GM23248 (cell line): Measurements from ENCODE around the gene RAMP3. TPM values are rescaled to one million over a fixed set of nuclear protein-coding genes. Genes with fewer than 3 reads are reported as not detected.

ENCODE experiments used
- DNase-seq: peaks from one replicate; pipeline ENCODE4 v3.0.0-alpha.2; 2015
- H2AFZ ChIP-seq: fragments of 200-600 bp; sonication (generic); 2 replicates; pipeline ENCODE4 v1.6.1; 2016; ENCODE audit warnings: antibody characterized with exemption
- H3F3A ChIP-seq: fragments of 200-600 bp; sonication (generic); 2 replicates; pipeline ENCODE4 v1.6.1; 2016; ENCODE audit warnings: mild to moderate bottlenecking, antibody characterized with exemption, mixed run types; ENCODE audit not compliant: insufficient read depth
- H3K27ac ChIP-seq: fragments of 200-600 bp; sonication (generic); 2 replicates; pipeline ENCODE4 v1.5.1; 2016; ENCODE audit warnings: mild to moderate bottlenecking
- H3K27me3 ChIP-seq: fragments of 200-600 bp; sonication (generic); replicated peaks from 2 replicates; pipeline ENCODE4 v1.6.1; 2016; ENCODE audit warnings: mild to moderate bottlenecking; ENCODE audit not compliant: insufficient read depth
- H3K36me3 ChIP-seq: fragments of 200-600 bp; sonication (generic); 2 replicates; pipeline ENCODE4 v1.6.1; 2016; ENCODE audit warnings: low read depth, mild to moderate bottlenecking
- H3K4me1 ChIP-seq: fragments of 200-600 bp; sonication (generic); 2 replicates; pipeline ENCODE4 v1.6.1; 2016; ENCODE audit warnings: mild to moderate bottlenecking; ENCODE audit not compliant: insufficient read depth
- H3K4me2 ChIP-seq: fragments of 200-600 bp; sonication (generic); one replicate; pipeline ENCODE4 v1.6.1; 2016; ENCODE audit warnings: mild to moderate bottlenecking; ENCODE audit not compliant: unreplicated experiment
- H3K4me3 ChIP-seq: fragments of 200-600 bp; sonication (generic); 2 replicates; pipeline ENCODE4 v1.5.1; 2016; ENCODE audit warnings: mild to moderate bottlenecking
- H3K79me2 ChIP-seq: fragments of 200-600 bp; sonication (generic); 2 replicates; pipeline ENCODE4 v1.6.1; 2016; ENCODE audit warnings: mild to moderate bottlenecking; ENCODE audit not compliant: insufficient read depth
- H3K9ac ChIP-seq: fragments of 200-600 bp; sonication (generic); 2 replicates; pipeline ENCODE4 v1.6.1; 2016; ENCODE audit warnings: mild to moderate bottlenecking
- H3K9me2 ChIP-seq: fragments of 200-600 bp; sonication (generic); 2 replicates; pipeline ENCODE4 v1.6.1; 2016; ENCODE audit warnings: mixed run types, mild to moderate bottlenecking, moderate library complexity; ENCODE audit not compliant: insufficient read depth
- H3K9me3 ChIP-seq: fragments of 200-600 bp; sonication (generic); one replicate; pipeline ENCODE4 v1.6.1; 2017; ENCODE audit warnings: low read depth
- H4K20me1 ChIP-seq: fragments of 200-600 bp; sonication (generic); 2 replicates; pipeline ENCODE4 v1.6.0; 2016; ENCODE audit not compliant: insufficient read depth
- EZH2 ChIP-seq: fragments of 200-600 bp; sonication (generic); IDR thresholded peaks from 2 replicates; pipeline ENCODE4 v1.6.1; 2018; ENCODE audit warnings: antibody characterized with exemption, mild to moderate bottlenecking; ENCODE audit not compliant: insufficient read depth, poor library complexity, severe bottlenecking
- EZH2phosphoT487 ChIP-seq: fragments of 200-600 bp; sonication (generic); IDR thresholded peaks from 2 replicates; pipeline ENCODE4 v1.6.1; 2018; ENCODE audit warnings: antibody characterized with exemption, moderate library complexity, mild to moderate bottlenecking, low read depth; ENCODE audit not compliant: insufficient read depth
- WGBS, 2 experiments: methylation state at CpG; one replicate each; pipeline ENCODE4 v1.1.6; 2015 to 2017; ENCODE audit warnings: low lambda C conversion rate in 2 of 2, low coverage in 1 of 2; ENCODE audit errors: missing lambda C conversion rate in 2 of 2; 5-methylcytosine and 5-hydroxymethylcytosine counted together
- in situ Hi-C: fragments of 300-500 bp; cut with MboI; formaldehyde crosslinking; loops from 2 replicates; pipeline ENCODE4 v1.15.0; 2020
- polyA plus RNA-seq: library from polyadenylated mRNA; unstranded; fragments of >200 nt; fragmentation: Nextera tagmentation; extraction: Ambion mirVana; gene quantifications from 2 replicates; pipeline ENCODE4 v1.2.1, GENCODE V29; 2016
- total RNA-seq: library from RNA; depleted of rRNA; stranded (reverse); fragments of >200 nt; shearing (Covaris generic); gene quantifications from 2 replicates; pipeline ENCODE4 v1.2.3, GENCODE V29; 2014

RAMP3 gene
- total and polyA plus RNA-seq, 2 experiments from 2014 or later: not detected

DNA sequence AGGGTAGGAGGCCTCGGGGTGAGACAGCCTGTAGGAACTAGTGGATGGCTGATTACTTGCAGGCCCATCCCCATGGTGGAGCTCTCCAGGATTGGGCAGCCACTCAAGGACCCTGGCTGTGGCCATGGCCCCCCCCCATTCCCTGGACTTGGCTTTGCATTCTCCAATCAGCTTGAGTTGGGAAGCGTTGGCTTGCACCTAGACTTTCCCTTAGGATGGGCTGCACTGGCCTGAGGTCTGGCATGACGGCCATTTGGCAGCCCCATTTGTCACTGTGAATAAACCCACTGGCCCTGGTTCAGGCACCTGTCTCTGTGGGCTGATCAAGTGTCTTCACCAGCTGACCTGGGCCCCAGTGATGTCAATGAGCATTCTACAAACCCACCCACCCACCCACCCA is 41.4 kb downstream of the RAMP3 start:
- Histone ChIP-seq H3F3A (no peaks in the 10 kb centered on the region), H3K27me3 (peaks cover 3% of the 10 kb centered on the region; the same call in 1 of the 2 replicates)
- no peak for DNase-seq

DNA sequence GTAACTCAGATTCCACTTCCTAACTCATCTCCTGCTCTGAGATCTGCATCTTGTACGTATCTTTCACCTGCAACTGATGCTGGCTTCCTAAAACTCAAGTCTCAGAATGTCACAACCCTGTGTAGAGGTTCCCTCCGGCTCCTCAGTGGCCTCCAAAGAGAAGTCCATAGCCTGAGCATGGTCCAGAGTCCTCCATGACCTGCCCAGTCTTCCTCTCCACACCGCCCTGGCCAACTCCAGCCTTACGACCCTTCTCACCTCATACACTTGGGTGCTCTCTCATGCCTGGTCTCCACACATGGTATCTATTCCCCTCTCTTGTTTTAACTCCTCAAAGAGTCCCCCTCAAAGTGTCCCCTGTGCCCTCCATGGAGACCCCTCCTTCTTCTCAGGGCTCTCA is 41.9 kb downstream of the RAMP3 start:
- Histone ChIP-seq H3K4me3 (no peak overlapping the region), H4K20me1 (no peaks in the 10 kb centered on the region), H3K9ac (no peak overlapping the region), H3K27me3 (no peaks in the 10 kb centered on the region), H3K9me2 (no peaks in the 10 kb centered on the region), H3K9me3 (no peaks in the 10 kb centered on the region), H3K36me3 (no peaks in the 10 kb centered on the region), H3K79me2 (no peaks in the 10 kb centered on the region), H3K27ac (no peak overlapping the region), H3F3A (no peaks in the 10 kb centered on the region), H3K4me2 (no peak overlapping the region), H2AFZ (no peak overlapping the region), H3K4me1 (peaks cover 14% of the 10 kb centered on the region)
- DNase-seq: no peak
- WGBS, 2 experiments: 67% methylated on average over 4 of the region's 4 CpGs
- TF ChIP-seq EZH2phosphoT487: no peak
- no peak for TF ChIP-seq EZH2
- in situ Hi-C loops: no loop called here

More for the DNA sequence above, 41.4 kb downstream of the RAMP3 start:
- H3K4me3 ChIP-seq: no peak overlapping the region
- H3K79me2 ChIP-seq: no peaks in the 10 kb centered on the region
- H3K4me1 ChIP-seq: peaks cover 9% of the 10 kb centered on the region
- in situ Hi-C loops: no loop called here
- H3K4me2 ChIP-seq: no peak overlapping the region
- 66 to 71% methylated on average over 3 of the region's 3 CpGs for WGBS, 2 experiments
- H4K20me1 ChIP-seq: no peaks in the 10 kb centered on the region
- H3K36me3 ChIP-seq: no peaks in the 10 kb centered on the region
- TF ChIP-seq EZH2: no peak
- TF ChIP-seq EZH2phosphoT487: no peak
- H3K9me3 ChIP-seq: no peaks in the 10 kb centered on the region
- no peak overlapping the region for H3K9ac ChIP-seq
- H3K27ac ChIP-seq: no peak overlapping the region
- no peaks in the 10 kb centered on the region for H3K9me2 ChIP-seq
- H2AFZ ChIP-seq: no peak overlapping the region

DNA sequence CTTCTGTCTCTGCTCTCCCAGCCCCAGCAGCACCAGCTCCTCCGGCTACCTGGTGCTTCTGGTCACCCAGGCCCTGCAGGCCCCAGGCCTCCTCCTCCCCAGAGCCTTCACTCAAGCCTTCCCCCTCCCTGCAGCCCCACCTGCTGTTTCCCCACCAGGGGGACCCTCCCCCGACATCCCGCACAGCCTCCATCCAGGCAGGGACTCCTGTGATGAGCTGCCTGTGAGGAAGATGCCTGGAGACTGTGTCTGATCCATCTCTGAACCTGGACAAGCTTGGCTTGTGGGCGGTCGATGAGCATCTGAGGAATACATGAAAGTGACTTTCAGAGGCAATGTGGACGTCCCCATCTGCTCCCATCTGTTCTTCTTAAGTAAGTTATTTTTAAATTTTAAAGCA is 45.0 kb downstream of the RAMP3 start:
- Histone ChIP-seq H3K4me3 (no peak overlapping the region), H3K27me3 (peaks cover 16% of the 10 kb centered on the region), H3K27ac (no peak overlapping the region), H3K79me2 (no peaks in the 10 kb centered on the region), H3K4me2 (no peak overlapping the region), H3K9me2 (no peaks in the 10 kb centered on the region), H3K9me3 (no peaks in the 10 kb centered on the region), H3K9ac (no peak overlapping the region), H4K20me1 (no peaks in the 10 kb centered on the region), H2AFZ (no peak overlapping the region), H3K4me1 (peaks cover 19% of the 10 kb centered on the region), H3K36me3 (no peaks in the 10 kb centered on the region), H3F3A (no peaks in the 10 kb centered on the region)
- WGBS, 2 experiments: 82 to 89% methylated on average over 6 of the region's 6 CpGs
- no peak for DNase-seq
- no peak for TF ChIP-seq EZH2
- in situ Hi-C loops: loop anchor here (10.0 kb wide), 1 partner anchor 62 kb away; no protein-coding TSS in a partner anchor

DNA sequence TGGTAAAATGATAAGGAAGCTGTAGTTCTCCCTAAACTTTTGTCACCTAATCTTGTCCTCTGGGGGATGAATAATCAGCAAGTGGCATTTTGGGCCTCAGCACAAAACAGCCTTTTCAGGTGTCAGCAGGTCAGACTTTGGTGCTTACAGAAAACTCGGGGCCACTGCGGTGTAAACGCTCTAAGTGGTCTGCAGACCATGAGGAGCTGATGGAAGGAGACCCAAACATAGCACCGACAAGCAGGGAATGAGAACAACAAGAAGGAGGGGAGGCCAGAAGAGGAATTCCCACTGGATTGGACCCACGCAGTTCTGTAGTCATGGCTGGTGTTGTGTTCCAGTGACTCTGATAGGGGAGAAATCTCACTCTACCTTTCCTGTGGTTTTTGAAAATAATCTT is 45.4 kb downstream of the RAMP3 start:
- H3K9me3 ChIP-seq: no peaks in the 10 kb centered on the region
- no peak for DNase-seq
- no peaks in the 10 kb centered on the region for H3F3A ChIP-seq
- no peaks in the 10 kb centered on the region for H3K9me2 ChIP-seq
- TF ChIP-seq EZH2phosphoT487 (no peak), EZH2 (no peak)
- H3K4me2 ChIP-seq: no peak overlapping the region
- no peaks in the 10 kb centered on the region for H3K36me3 ChIP-seq
- no peaks in the 10 kb centered on the region for H4K20me1 ChIP-seq
- H3K9ac ChIP-seq: no peak overlapping the region
- H3K27ac ChIP-seq: no peak overlapping the region
- no peak overlapping the region for H3K4me3 ChIP-seq
- in situ Hi-C loops: loop anchor here (10.0 kb wide), 1 partner anchor 62 kb away; no protein-coding TSS in a partner anchor
- H3K4me1 ChIP-seq: peaks cover 19% of the 10 kb centered on the region
- H3K79me2 ChIP-seq: no peaks in the 10 kb centered on the region
- H3K27me3 ChIP-seq: peaks cover 20% of the 10 kb centered on the region
- 59 to 60% methylated on average over 5 of the region's 5 CpGs for WGBS, 2 experiments
- H2AFZ ChIP-seq: peak overlapping the region; percentile 84

DNA sequence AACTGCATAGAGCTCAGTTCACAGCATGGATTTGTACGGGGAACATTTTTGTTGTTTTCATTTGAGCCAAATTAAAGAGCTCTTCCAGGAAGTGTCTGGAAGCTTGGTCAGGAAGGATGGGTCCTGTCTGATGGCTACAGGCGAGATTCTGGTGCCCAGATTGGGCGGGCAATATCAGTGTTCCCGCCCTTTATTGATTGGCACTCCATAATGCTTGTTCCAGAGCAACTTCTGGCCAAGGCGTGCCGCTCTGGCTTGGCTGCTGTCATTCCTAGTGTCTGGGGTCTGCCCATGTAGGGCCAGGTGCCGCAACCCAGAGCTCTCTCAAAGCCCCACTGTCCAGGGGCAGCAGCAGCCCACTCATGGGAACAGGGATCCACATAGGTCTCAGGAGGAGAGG is 45.9 kb downstream of the RAMP3 start:
- Histone ChIP-seq H3K4me3 (peak overlapping the region; percentile 55; the same call in 1 of the 2 replicates), H3K9me3 (no peaks in the 10 kb centered on the region), H3F3A (no peaks in the 10 kb centered on the region), H3K4me1 (peaks cover 19% of the 10 kb centered on the region), H3K4me2 (peak overlapping the region; percentile 74), H3K9ac (no peak overlapping the region), H4K20me1 (no peaks in the 10 kb centered on the region), H3K27ac (no peak overlapping the region), H3K36me3 (no peaks in the 10 kb centered on the region), H3K79me2 (no peaks in the 10 kb centered on the region), H3K9me2 (no peaks in the 10 kb centered on the region), H2AFZ (peak overlapping the region; percentile 84), H3K27me3 (peaks cover 24% of the 10 kb centered on the region)
- no peak for DNase-seq
- TF ChIP-seq EZH2 (no peak), EZH2phosphoT487 (no peak)
- in situ Hi-C loops: loop anchor here (10.0 kb wide), 1 partner anchor 61 kb away; no protein-coding TSS in a partner anchor
- WGBS, 2 experiments: 10 to 14% methylated on average over 7 of the region's 7 CpGs
